Testis (tissue), 2 donors: ENCODE data around the gene UBE2E2.

ENCODE experiments used
- CTCF ChIP-seq, 3 experiments: fragments of 450-650 bp in 2 of 3; fragments of 200-600 bp in 1 of 3; sonication (generic) in 1 of 3; IDR thresholded peaks; one replicate each; pipeline ENCODE4 v1.5.1; 2016 to 2019; ENCODE audit warnings: antibody characterized with exemption in 3 of 3, mild to moderate bottlenecking in 2 of 3, moderate library complexity in 1 of 3
- POLR2A ChIP-seq: fragments of 450-650 bp; IDR thresholded peaks from one replicate; pipeline ENCODE4 v1.6.1; 2017; ENCODE audit warnings: antibody characterized with exemption, mild to moderate bottlenecking, moderate library complexity

- TF ChIP-seq CTCF (IDR thresholded peaks at IDR 0.05) (no peak), POLR2A (no peak)
These were observed 175.0 kb downstream of the UBE2E2 start for GRCh38 chr3:23377928-23378672.
